Mesodermal cell (in vitro differentiated cells): ENCODE measurements around the gene HSPB2.

Experiments
- H3K27ac ChIP-seq: 2 replicates; pipeline ENCODE4 v1.7.0; 2013; ENCODE audit warnings: mild to moderate bottlenecking, low read depth, low read length, moderate library complexity; ENCODE audit not compliant: severe bottlenecking
- H3K36me3 ChIP-seq: 2 replicates; pipeline ENCODE4 v1.7.1; 2013; ENCODE audit warnings: mild to moderate bottlenecking, low read length, moderate library complexity; ENCODE audit not compliant: control insufficient read depth, insufficient read depth
- H3K4me1 ChIP-seq: one replicate; pipeline ENCODE4 v1.7.1; 2013; ENCODE audit warnings: mild to moderate bottlenecking, low read length; ENCODE audit not compliant: insufficient read depth, control insufficient read depth, poor library complexity, severe bottlenecking
- H3K4me3 ChIP-seq: 2 replicates; pipeline ENCODE4 v1.7.0; 2013; ENCODE audit warnings: low read length, control low read depth, mild to moderate bottlenecking; ENCODE audit not compliant: insufficient read depth, poor library complexity, severe bottlenecking; ENCODE audit errors: extremely low read depth
- H3K9me3 ChIP-seq: 2 replicates; pipeline ENCODE4 v1.7.1; 2013; ENCODE audit warnings: mild to moderate bottlenecking, low read length, moderate library complexity; ENCODE audit not compliant: control insufficient read depth
- WGBS, 2 experiments: methylation state at CpG; one replicate each; pipeline ENCODE4 v1.1.5; 2013; ENCODE audit warnings: missing lambda C conversion rate in 2 of 2; ENCODE audit not compliant: insufficient coverage in 2 of 2; 5-methylcytosine and 5-hydroxymethylcytosine counted together

The HSPB2 gene

GRCh38 chr11:111916768-111917167, 4.2 kb downstream of the HSPB2 start:
- WGBS, 2 experiments: 88 to 92% methylated on average over 1 of the region's 1 CpG
- no peaks in the 10 kb centered on the region for H3K9me3 ChIP-seq
- H3K36me3 ChIP-seq: no peaks in the 10 kb centered on the region
- peaks cover 18% of the 10 kb centered on the region for H3K4me1 ChIP-seq
- H3K4me3 ChIP-seq: no peak overlapping the region
- no peak overlapping the region for H3K27ac ChIP-seq

GRCh38 chr11:111917312-111917711, 4.8 kb downstream of the HSPB2 start:
- Histone ChIP-seq H3K4me1 (peaks cover 13% of the 10 kb centered on the region), H3K27ac (no peak overlapping the region), H3K4me3 (no peak overlapping the region), H3K9me3 (no peaks in the 10 kb centered on the region), H3K36me3 (no peaks in the 10 kb centered on the region)
- WGBS, 2 experiments: 83 to 100% methylated on average over 1 of the region's 2 CpGs

GRCh38 chr11:111917788-111918187, 5.3 kb downstream of the HSPB2 start:
- H3K9me3 ChIP-seq: no peaks in the 10 kb centered on the region
- H3K27ac ChIP-seq: no peak overlapping the region
- H3K4me3 ChIP-seq: no peak overlapping the region
- peaks cover 10% of the 10 kb centered on the region for H3K4me1 ChIP-seq
- 92 to 100% methylated on average over 3 of the region's 3 CpGs for WGBS, 2 experiments
- H3K36me3 ChIP-seq: no peaks in the 10 kb centered on the region

DNA sequence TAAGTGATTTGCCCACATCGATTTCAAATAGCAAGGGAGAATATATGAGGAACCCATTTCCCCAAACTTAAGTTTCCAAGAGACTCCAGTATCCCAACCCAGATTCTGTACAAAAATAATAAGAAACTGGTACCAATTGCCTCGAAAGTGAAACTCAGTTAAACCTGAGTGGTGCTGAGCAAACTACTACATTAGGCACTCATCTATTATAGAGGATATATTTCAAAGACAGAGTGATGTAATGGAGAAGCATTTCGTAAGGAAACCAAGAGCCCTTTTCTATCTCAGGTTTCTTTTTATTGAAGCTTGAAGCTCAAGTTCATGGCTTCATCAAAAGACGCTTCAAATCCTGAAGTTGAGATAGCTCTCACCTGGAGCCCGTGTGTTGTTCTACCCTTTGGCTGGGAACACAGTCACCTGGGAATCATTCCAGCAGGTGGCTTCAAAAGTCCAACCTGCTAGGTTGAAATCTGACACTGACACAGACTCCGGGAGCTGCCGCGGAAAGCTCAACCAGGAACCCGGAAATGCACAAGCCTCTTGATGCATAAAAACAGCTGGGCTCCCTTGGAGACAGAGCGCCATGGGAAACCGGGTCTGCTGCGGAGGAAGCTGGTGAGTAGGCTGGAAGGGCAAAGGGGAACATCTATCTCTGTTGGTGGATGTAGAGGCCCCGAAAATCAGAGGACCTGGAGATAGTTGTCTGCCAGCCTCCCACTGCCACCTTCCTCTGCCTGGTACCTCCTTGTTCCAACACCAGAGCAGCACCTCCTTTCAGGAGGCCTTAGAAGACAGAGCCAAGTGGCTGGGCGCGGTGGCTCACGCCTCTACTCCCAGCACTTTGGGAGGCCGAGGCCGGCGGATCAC, 6.1 kb downstream of the HSPB2 start, which contains the start of gene C11orf52:
Gene C11orf52 (plus strand): TSS at position 524 of the 867 bp plus-strand sequence. CDS start 60 bp downstream, at position 584.
- H3K27ac ChIP-seq: no peak within 1 kb of the TSS

GRCh38 chr11:111920908-111921307, 8.4 kb downstream of the HSPB2 start:
- no CpG with 5 or more reads among the region's 2 CpGs for WGBS, 2 experiments
- peaks cover 27% of the 10 kb centered on the region for H3K4me1 ChIP-seq

More for the DNA sequence above, 6.1 kb downstream of the HSPB2 start, which contains the start of gene C11orf52:
- no peak within 1 kb of the TSS for H3K4me3 ChIP-seq
- H3K4me1 ChIP-seq: peaks cover 10% of the 10 kb centered on the region
- H3K36me3 ChIP-seq: no peaks in the 10 kb centered on the region
- 62 to 72% methylated on average over 16 of the region's 19 CpGs for WGBS, 2 experiments
- H3K9me3 ChIP-seq: no peaks in the 10 kb centered on the region

DNA sequence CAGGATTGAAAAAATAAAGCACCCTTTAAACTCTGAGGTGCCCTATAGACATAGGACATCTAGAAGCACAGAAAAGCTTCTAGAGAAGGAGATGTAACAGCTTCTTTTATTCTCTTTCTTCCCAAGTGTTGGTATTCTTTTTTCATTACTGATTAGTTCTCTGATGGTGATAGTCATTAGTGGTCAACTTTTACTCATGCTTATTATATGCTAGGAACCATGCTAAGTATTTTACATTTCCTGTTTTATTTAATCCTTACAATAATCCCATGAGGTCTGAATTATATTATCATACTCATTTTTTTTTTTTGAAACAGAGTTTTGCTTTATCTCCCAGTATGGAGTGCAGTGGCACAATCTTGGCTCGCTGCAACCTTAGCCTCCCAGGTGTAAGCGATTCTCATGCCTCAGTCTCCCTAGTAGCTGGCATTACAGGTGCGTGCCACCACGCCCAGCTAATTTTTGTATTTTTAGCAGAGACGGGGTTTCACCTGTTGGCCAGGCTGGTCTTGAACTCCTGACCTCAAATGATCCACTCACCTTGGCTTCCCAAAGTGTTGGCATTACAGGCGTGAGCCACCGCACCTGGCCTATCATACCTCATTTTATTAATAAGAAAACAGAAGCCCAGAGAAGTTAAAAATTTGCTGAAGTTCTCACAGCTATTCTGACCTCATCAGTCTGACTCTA, 9.2 kb downstream of the HSPB2 start:
- Histone ChIP-seq H3K27ac (no peak overlapping the region), H3K4me1 (peaks cover 34% of the 10 kb centered on the region)
- WGBS, 2 experiments: 82 to 92% methylated on average over 7 of the region's 7 CpGs

More at GRCh38 chr11:111920908-111921307, 8.4 kb downstream of the HSPB2 start:
- H3K36me3 ChIP-seq: no peaks in the 10 kb centered on the region
- H3K4me3 ChIP-seq: no peak overlapping the region
- H3K9me3 ChIP-seq: no peaks in the 10 kb centered on the region
- no peak overlapping the region for H3K27ac ChIP-seq

DNA sequence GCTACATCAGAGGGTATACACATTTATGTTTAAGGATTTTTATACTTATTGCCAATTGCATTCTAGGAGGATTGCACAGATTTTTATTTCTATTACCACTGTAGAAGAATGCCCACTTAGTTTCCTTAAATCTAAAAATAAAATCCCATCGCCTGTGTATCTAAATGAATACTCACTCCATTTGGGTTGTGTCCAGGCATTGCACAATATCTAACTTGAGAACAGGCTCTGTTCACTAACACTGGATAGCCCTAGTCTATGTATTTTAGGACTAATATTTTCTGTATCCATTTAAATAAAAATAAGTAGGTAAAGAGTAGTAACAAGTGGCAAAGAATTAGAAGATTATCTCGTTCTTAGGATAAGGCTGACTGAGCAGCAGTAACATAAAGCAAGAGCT, 10.3 kb downstream of the HSPB2 start:
- WGBS, 2 experiments: 88 to 100% methylated on average over 1 of the region's 2 CpGs
- Histone ChIP-seq H3K9me3 (no peaks in the 10 kb centered on the region), H3K36me3 (no peaks in the 10 kb centered on the region), H3K4me3 (no peak overlapping the region), H3K27ac (peak overlapping the region; percentile 92), H3K4me1 (peaks cover 34% of the 10 kb centered on the region)

More for the DNA sequence above, 9.2 kb downstream of the HSPB2 start:
- Histone ChIP-seq H3K4me3 (no peak overlapping the region), H3K9me3 (no peaks in the 10 kb centered on the region), H3K36me3 (no peaks in the 10 kb centered on the region)

GRCh38 chr11:111923351-111923788, 10.8 kb downstream of the HSPB2 start:
- Histone ChIP-seq H3K9me3 (no peaks in the 10 kb centered on the region), H3K4me3 (peak overlapping the region; percentile 3), H3K4me1 (peaks cover 34% of the 10 kb centered on the region), H3K27ac (peak overlapping the region; percentile 92), H3K36me3 (no peaks in the 10 kb centered on the region)
- WGBS, 2 experiments: 33 to 70% methylated on average over 2 to 3 of the region's 5 CpGs

DNA sequence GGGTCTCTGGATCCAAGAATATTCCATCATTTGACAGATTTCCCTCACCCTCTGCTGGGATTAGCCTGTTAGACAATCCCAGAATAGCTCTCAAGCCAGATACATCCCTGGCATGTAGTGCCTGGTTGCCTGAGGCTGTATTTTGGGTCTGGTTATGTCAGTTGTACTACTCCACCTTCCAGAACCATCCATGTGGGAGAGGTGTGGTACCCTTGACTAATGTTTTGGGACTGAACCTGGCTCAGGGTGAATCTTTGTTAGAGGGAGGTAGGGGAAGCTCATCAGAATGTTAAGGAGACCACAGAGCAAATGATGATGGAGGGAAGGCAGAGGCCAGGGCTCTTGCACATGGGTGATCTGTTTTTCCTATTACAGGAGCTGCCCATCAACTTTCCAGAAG, 11.4 kb downstream of the HSPB2 start:
- Histone ChIP-seq H3K9me3 (no peaks in the 10 kb centered on the region), H3K4me3 (no peak overlapping the region), H3K4me1 (peaks cover 32% of the 10 kb centered on the region), H3K27ac (peak overlapping the region; percentile 92), H3K36me3 (no peaks in the 10 kb centered on the region)

DNA sequence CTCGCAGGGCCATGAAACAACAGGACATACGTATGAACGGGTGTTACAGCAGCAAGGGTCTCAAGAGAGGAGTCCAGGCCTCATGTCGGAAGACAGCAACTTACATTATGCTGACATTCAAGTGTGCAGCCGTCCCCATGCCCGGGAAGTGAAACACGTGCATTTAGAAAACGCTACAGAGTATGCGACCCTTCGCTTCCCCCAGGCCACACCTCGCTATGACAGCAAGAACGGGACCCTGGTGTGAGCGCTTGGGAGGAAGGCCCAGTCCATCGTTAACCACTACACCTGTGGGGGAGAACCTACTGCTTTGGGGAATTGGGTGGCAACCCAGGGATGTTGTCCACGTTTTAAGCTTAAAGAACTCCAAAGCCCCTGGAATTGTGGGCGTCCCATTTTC, 13.4 kb downstream of the HSPB2 start:
- no peaks in the 10 kb centered on the region for H3K36me3 ChIP-seq
- no peaks in the 10 kb centered on the region for H3K9me3 ChIP-seq
- peak overlapping the region; percentile 86 for H3K27ac ChIP-seq
- WGBS, 2 experiments: 98% methylated on average over 13 to 15 of the region's 16 CpGs
- H3K4me1 ChIP-seq: peaks cover 31% of the 10 kb centered on the region
- peak overlapping the region; percentile 37 for H3K4me3 ChIP-seq
